Fibroblast of the aortic adventitia (primary cell): ENCODE results near the gene MRAS. TPM values are rescaled to one million over a fixed set of nuclear protein-coding genes. Genes with fewer than 3 reads are reported as not detected.
A peak's percentile ranks its signal among the peaks of the same experiment; 100 is the strongest.

Experiments used
- DNase-seq: peaks from one replicate; pipeline ENCODE4 v3.0.0-alpha.2; 2010; ENCODE audit warnings: low read depth
- H3K4me3 ChIP-seq: 2 replicates; pipeline ENCODE4 v1.5.1; 2011; ENCODE audit warnings: low read depth, mild to moderate bottlenecking, control low read depth, low read length, moderate library complexity
- CTCF ChIP-seq: IDR thresholded peaks from 2 replicates; pipeline ENCODE4 v1.5.1; 2011; ENCODE audit warnings: mild to moderate bottlenecking, low read length, control low read depth, inconsistent platforms; ENCODE audit not compliant: insufficient read depth
- total RNA-seq: library from RNA; depleted of rRNA; stranded (reverse); fragments of >200 nt; gene quantifications from 2 replicates; pipeline ENCODE4 v1.2.3, GENCODE V29; 2012; ENCODE audit warnings: low replicate concordance

Gene MRAS
- total RNA-seq, 1 donor, result 53.3 TPM

GRCh38 chr3:138395865-138396751 is 47.7 kb downstream of the MRAS start:
- no peak overlapping the region for H3K4me3 ChIP-seq
- no peak for DNase-seq
- no peak for TF ChIP-seq CTCF

- no peak for TF ChIP-seq CTCF
- no peak for DNase-seq
- H3K4me3 ChIP-seq, result no peak overlapping the region
Measured at GRCh38 chr3:138396752-138397410, 48.5 kb downstream of the MRAS start.

- no peak overlapping the region for H3K4me3 ChIP-seq
- no peak for DNase-seq
Measured at GRCh38 chr3:138397983-138398382, 49.6 kb downstream of the MRAS start.

GRCh38 chr3:138398791-138399575 is 50.6 kb downstream of the MRAS start:
- H3K4me3 ChIP-seq, result no peak overlapping the region
- TF ChIP-seq CTCF, result no peak
- no peak for DNase-seq

More at GRCh38 chr3:138397983-138398382, 49.6 kb downstream of the MRAS start:
- TF ChIP-seq CTCF, result peak; percentile 5

- TF ChIP-seq CTCF, result no peak
- H3K4me3 ChIP-seq, result no peak overlapping the region
- no peak for DNase-seq
Measured at GRCh38 chr3:138399766-138400165, 51.4 kb downstream of the MRAS start.

- H3K4me3 ChIP-seq, result no peak overlapping the region
- no peak for TF ChIP-seq CTCF
- DNase-seq, result no peak
Measured at GRCh38 chr3:138400651-138401070, 52.3 kb downstream of the MRAS start.
